ENCODE results near the gene UPB1.

Gene UPB1

DNA sequence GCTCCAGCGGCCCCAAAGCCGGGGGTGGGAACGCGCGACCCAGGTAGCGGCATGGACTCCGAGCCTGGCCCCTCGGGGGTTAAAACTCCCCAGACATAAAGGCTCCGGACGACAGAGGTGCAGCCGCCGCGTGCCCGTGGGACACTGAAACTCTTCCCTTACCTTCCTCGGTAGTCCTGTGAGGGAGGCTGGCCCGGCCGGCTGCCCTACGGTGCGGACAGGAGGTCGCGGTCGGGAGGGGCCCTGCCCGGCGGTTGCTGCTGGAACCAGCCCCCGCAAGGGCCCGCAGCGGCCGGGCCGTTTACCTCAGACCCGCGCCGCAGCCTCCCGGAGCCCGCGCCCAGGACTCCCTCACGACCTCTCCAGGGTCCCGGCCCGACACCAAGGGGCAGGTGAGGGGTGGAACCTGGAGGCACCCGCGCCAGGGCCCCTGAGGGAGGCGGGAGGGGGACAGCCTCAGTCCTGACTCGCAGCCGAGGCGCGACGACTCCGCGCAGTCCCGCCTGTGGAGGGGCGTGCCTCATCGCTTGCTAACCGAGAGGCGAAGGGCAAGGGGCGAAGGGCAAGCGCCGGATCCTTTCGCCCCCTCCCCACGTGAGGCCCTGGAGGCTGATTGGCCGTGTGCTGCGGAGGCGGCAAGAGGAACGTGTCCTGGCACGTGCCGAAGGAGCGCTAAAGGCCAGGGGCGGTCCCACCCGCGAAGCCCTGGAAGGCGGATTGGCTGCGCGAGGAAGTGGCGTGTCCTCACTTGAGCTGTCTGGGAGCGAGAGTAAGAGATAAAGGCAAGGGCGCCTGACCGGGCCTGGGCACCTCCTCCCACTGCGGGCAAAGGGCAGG is at the start of gene UPB1:
UPB1 (plus strand) TSS at position 805 of the 837 bp plus-strand sequence. CDS start 72 bp downstream, outside the sequence.
- DNase-seq (ENCODE audit: low read depth in 2 of 2) = no peak

DNA sequence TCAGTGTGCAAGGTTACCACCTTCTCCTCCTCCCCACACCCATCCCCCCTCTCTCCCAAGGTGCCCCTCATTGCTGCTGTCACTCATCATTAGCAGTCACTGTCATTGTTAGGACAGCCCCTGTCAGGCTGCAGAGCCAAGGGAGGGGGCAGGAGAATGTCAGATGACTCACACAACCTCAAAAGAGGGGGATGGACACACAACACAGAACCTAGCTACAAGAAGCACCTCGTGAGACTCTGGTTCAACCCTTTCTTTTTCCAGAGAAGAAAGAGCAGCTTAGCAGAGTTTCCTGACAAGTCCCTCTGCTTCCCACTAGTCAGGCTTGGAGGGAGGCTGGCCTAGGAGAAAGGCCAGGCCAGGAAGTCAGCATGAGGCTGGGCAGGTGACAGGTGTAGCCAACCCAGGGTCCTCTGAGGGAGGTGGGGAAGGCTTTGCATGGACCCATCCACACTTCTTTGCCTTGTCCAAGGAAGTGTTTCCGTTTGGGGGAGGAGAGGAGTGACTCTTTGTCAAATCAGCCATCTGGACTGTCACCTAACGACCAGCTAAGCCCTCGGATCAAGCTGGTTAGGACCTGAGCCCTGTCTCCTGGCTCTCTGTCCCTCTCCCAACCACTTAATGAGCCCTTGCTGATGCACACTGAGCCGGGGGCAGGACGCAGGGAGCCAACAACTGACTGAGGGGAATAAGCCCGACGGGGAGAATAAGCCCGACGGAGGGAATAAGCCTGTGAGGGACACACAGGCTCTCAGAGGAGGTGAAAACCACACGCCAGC is 49.5 kb upstream of the UPB1 start:
- DNase-seq (ENCODE audit: low read depth in 2 of 2) = no peak

DNA sequence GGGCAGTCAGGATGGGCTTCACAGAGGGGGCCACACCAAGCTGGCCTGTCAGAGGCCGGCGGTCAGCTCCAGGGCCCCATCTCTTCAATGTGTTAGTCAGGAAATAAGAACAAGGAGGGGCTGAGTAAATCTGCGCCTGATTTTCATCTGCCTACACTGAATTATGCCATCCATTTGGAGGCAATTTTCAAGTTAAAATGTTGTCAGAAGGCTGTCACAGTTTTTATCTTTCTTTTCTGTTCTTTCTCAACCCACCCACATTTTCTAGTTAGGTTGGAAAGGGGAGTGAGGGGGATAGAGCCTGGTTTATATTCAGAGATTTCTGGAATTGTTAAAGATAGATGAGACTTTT is 48.9 kb upstream of the UPB1 start:
- DNase-seq (ENCODE audit: low read depth in 2 of 2) = no peak

DNA sequence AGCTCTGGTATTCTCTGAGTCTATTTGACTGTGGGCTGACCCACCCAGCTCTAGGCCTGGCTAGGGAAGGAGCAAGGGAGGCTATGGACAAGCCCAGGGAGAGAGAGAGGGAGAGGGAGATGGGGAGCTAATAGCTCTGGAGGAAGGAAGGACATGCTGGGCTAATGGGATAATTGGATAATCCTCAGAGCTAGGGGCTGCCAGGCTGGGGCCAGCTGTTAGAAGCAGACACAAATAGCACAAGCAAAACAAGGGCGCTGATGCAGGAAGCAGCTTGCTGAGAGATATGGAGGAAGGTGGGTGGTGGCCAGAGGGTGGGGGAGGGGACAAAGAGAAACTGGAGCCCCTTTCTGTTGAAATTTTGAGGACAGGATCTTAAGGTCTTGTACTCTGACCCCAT is 44.5 kb upstream of the UPB1 start:
- DNase-seq (ENCODE audit: low read depth in 2 of 2) = no peak

DNA sequence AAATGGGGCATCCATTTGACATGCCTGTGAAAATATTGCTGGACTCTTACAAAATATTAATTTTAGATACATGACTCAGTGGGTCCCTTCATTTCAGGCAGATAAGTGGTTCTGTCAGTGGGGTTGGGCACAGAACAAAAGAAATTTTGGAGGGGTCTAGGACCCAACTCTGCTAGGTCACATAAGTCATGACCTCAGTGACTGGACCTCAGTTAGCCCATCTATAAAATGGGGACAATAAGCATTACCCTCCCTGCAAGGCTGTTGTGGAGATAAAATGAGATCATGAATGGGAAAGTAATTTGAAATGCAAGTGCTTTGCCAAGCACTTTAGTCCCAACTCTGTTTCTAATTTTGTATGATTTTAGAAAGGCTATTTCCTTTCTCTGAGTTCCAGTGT is 44.0 kb upstream of the UPB1 start:
- DNase-seq (ENCODE audit: low read depth in 2 of 2) = no peak

DNA sequence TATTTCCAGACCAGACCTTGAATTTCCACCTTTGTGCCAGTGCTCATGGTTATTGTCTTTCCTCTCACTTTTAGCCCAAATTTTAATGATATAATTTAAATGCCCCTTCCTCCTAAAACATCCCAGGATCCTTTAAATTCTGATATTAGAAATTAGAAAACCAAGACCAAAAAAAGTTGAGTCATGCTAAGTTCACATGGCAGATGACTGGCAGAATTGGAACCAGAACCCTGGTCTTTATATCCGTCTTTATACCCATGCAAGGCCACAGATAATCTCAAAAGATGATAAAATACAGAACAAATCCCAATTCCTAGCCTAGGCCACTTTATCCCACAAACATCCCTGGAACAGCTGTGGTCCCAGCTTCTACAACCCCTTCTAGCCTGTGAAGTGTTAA is 41.3 kb upstream of the UPB1 start:
- DNase-seq (ENCODE audit: low read depth in 2 of 2) = no peak

DNA sequence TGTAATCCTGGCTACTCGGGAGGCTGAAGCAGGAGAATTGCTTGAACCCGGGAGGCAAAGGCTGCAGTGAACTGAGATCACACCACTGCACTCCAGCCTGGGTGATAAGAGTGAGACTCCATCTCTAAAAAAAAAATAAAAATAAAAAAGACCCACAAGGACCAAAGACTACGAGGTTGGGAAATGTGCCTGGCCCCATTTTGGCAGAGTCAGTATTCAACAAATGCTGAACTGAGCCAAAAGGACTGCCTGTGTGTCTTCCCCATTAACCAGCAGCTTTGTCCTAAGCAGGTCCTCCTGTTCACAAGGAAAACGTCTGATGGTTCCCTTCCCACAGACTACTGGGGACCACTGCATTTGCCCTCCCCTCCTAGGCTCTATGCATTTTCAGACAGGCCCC is 40.1 kb upstream of the UPB1 start:
- DNase-seq (ENCODE audit: low read depth in 2 of 2) = no peak

DNA sequence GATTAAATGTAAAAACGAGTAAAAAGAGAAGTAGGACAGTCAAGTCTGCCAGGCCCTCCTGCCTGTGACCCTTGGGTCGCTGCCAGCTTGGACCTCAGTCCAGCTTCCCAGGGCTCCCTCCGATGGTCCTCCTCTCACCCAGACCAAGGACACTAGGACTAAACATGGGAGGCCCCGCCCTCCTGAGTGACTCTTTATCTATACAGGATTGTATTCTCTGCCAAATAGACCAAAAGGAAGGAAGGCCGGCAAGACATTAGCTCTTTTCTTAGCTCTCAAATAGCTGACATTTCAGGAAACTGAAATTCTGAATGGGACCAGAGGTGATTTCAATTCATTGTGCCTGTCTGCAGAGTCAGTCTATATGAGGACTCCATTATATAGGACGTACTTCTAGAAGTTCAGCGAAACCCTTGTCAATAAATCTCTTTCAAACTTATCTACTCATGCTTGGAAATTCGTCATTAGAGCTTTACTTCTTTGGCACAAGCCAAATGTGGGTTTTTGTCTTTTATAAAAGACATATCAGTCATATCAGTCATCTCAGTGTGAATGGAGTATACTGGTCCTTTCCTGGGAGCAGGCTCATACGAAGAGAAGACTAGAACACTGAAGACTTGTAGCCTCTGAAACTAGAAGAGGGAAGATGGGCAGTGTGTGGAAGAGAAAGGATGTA is 39.2 kb upstream of the UPB1 start:
- DNase-seq (ENCODE audit: low read depth in 2 of 2) = no peak

DNA sequence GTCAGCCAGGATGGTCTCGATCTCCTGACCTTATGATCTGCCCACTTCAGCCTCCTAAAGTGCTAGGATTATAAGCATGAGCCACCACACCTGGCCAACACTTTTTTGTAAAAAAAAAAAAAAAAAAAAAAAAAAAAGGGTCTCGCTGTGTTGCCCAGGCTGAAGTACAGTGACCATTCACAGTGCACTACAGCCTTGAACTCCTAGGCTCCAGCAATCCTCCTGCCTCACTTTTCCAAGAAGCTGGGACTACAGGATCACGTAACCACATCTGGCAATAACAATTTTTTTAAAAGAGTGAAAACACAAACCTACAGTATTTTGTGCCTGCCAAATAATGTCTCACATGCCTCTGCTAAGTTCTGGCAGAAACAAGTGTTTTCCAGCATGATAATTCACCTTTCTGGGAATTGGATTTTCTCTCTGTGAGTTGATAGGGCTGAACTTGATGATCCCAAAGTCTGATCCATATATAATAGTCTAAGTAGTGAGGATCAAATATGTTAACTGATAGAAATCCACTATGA is 37.2 kb upstream of the UPB1 start:
- DNase-seq (ENCODE audit: low read depth in 2 of 2) = no peak

DNA sequence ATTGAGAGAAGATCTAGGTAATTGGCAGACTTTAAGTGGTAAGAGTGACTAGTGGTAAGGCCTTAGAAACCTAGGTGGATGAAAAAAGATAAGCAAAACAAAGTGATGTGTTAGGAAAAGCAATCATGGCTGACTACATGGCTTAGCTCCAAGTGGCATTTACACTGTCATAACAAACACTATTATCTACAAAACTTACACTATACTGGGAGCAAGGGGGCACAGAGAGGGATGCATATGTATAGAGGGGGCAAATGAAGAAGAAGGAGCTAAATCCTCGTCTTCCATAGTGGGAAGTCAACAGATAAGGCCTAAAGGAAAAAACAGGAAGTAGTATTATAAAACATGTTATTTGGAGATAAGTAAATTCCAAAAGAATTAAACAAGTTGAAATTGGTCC is 35.2 kb upstream of the UPB1 start:
- DNase-seq (ENCODE audit: low read depth in 2 of 2) = no peak

DNA sequence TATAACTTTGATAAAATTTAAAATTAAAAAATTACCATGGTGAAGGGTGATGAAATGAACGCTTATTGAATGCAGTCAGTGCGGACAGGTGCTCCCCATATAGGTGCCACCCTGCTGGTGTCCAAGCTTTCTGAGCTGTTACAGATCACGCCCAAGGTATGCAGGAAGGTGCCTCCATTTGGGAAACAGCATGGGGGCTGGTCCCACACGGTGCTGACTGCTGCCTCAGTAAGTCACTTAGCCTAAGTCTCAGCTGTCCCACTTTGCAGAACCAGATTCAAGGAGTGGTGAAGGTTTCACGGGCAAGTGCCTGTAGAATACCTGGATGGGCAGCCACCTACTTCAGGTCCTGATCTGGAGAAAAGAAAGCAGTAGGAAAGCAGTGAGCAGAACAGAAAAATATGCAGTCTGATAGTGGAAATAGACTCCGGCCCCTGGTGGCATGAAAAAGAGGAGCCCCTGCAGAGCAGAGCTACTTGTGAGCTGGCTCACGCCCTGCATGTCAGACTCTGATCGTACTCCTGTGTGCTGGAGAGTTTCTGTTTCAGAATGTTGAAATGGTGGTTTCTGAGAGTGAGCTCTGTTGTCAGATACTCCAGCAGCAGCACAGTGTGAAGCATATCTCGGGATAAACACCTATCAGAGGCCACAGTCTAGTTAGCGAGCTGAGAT is 34.6 kb upstream of the UPB1 start:
- DNase-seq (ENCODE audit: low read depth in 2 of 2) = no peak

DNA sequence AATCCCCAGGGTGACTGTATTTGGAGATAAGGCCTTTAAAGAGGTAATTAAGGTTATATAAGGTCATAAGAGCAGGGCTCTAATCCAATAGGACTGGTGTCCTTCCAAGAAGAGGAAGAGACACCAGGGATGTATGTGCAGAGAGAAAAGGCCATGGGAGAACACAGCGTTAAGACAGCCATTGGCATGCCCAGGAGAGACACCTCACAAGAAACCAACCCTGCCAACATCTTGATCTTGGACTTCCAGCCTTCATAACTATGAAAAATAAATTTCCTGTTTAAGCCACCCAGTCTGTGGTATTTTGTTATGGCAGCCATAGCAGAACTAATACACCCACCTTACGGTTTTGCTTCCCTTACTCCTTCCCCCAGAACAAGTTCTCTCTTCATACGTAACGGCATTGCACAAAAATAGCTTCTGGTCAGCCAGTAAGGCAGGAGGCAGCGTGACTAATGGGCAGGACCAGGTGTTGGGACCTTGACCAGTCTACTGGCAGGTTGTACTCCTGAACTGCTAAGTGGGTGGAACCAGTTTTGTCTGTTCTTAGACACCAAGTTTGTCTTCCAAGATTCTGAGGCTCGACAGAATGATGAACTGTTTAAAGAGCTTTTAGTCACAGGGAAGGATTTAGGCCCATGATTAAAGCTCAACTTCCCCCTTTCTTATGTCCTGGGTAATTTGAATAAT is 31.9 kb upstream of the UPB1 start:
- no peak for DNase-seq (ENCODE audit: low read depth in 2 of 2)

DNA sequence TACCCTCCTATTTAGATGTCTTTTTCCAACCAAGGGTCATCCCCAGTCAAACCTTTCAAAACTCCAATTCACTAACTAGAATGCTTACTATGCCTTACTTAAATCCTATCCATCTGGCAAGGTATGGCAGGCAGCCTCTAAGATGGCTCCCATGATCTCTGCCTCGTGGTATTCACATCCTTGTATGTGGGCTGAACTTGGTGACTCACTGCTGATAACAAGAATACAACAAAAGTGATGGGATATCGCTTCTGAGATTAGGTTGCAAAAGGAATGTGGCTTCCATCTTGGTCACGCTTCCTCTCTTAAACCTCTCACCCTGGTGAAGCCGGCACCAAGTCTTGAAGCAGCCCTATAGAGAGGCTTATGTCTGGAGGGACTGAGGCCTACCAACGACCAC is 29.6 kb upstream of the UPB1 start:
- DNase-seq (ENCODE audit: low read depth in 2 of 2) = no peak

DNA sequence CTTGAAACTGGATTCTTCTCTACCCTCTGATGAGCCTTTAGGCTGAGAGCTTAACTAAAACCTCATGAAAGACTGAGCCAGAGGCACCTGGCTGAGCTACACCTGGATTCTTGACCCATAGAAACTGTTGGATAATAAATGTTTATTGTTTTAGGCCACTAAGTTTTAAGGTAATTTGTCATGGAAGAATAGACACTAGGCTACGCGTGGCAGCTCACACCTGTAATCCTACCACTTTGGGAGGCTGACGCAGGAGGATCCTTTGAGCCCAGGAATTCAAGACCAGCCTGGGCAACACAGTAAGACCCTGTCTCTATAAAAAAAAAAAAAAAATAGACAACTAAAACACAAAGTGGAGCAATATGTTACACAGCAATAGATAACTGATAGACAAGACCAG is 29.2 kb upstream of the UPB1 start:
- DNase-seq (ENCODE audit: low read depth in 2 of 2) = no peak

DNA sequence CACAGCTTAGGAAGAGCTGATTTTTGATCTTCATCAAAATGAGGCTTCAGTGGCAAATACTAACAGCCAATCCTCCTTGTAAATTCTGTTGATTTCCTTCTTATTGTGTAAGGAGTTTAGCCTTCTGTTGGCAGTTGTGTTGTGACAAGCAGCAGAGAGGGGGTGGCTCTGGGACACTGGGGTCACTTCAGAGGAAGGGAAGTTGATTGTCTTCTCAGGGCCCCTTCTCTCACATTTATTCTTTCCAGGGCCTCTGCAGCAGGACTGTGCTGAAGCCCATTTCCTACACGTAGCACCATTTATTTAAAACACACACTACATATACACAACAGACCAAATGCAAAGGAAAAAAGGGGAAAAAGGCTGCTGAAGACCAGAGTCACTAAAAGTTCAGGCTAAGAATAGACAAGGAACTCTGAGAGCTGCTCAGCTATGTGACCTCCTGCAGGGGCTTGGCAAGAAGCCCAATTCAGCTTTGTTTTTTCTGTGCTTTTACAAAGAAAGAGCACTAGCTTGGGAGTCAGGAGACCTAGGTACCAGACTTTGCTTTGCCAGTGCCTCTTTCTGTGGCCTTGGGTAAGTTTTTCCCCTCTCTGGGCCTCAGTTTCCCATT is 28.3 kb upstream of the UPB1 start:
- no peak for DNase-seq (ENCODE audit: low read depth in 2 of 2)

DNA sequence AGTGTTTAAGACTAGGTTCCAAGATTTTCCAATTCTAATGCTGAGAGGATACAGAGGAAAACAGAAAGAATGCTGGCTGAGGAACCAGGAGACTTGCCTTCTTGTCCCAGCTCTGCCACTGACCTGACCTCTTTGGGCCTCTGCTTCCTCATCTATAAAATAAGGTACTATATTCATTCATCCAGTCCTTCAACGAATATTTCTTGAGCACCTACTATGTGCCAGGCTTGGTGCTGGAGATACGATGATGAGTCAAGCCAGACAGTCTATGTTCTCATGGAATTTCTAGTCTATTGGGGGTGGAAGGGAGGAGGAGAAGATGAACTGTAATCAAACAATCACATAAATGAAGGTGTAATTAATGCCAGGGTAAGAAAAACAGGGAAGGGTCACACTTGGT is 27.8 kb upstream of the UPB1 start:
- DNase-seq (ENCODE audit: low read depth in 2 of 2) = no peak

DNA sequence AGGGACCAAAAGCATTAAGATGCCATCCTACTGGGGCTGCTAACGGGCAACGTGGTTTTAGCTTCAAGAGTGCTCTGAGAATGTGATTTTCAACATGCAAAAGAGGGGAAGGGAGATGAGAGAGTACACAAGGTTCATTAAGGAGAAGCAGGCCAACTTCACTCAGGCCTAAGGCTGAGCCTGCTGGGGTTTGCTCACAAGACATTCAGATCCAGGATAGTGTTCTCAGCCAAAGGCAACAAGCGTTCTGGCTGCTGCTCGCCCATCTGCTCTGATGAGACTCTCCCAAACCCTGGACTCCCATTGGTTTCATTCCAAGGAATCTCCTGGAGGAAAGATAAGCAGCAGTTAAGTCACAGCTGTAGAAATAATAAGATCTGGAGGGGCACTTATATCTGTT is 23.6 kb upstream of the UPB1 start:
- no peak for DNase-seq (ENCODE audit: low read depth in 2 of 2)

DNA sequence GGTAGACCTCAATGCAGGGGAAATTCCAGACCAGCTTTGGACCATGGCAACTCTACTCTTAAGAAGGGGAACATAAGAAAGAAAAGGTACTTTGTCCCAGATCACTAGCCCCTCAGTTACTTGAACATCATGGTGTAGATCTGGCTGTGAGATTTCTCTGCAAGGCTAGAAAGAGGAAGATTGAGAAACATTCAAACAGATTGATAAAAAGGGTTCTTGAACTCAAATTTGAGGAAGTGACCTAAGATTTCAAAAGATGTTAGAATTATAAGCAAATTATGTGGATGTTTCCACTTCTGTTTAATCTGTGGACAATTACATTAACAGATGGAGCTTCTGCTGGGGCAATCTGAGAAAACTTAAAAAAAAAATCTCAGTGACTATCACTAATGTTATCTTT is 21.8 kb upstream of the UPB1 start:
- DNase-seq (ENCODE audit: low read depth in 2 of 2) = no peak

DNA sequence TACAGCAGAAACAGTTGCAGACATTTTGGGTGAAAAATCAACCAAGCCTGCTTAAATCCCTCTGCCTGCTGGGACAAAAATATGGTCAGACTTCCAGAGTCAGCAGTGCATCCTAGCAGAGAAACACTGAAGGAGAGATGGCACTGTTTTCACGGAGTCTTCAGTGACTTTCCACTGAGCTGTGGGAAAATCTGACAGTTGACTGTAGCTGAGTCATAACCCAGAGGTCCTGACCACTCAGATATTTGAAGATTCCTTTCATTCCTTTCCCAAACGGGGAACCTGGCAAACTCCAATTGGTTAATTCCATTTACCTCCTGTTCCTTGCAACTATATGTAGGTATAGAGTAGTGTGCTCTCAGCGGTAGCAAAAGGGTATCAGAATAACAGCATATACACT is 20.9 kb upstream of the UPB1 start:
- no peak for DNase-seq (ENCODE audit: low read depth in 2 of 2)

DNA sequence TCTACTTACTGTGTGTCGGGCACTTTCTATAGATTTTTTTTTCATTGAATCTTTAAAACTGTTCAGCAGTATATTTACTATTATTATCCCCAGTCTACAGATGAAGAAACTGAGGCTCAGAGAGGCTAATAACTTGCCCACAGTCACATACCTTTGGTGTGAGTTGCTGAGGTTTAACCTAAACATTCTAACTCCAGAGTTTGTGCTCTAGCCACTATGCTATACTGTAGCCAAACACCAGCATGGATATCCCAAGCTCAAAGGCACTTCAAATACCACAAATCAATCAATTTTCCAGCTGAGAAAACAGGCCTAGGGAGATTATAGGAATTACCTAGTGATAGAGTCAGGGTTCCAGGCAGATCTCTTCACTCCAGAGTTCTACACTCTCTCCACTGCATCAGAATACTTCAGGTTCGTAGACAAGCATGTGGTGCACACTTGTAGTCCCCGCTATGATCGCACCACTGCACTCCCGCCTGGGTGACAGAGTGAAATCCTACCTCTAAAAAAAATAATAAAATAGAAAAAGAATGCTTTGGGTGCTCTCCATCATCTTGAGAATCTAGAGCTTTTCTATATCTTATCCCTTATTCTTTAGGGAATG is 20.4 kb upstream of the UPB1 start:
- DNase-seq (ENCODE audit: low read depth in 2 of 2) = no peak

DNA sequence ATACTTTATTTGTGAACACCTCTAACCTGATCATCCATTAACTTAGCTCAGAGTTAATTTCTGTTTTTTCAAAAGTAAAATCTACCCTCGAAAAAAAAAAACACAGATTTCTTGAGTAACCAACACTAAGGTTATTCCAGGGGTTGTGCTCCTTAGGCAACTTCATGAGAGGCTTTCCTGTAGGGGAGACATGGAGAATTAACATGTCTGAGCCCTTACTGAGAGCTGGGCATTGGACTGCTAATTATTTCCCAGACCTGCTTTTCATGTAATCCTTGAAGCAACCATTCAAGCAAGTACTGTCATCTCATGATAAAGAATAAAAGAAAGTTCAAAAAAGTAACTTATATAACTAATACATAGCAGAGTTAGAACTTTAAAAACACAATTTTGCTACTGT is 13.5 kb upstream of the UPB1 start:
- DNase-seq (ENCODE audit: low read depth in 2 of 2) = no peak
